OCI-LY7 (cell line): Measurements from ENCODE around the gene RNF125.

Experiments
- CTCF ChIP-seq: fragments of 200-600 bp; sonication (generic); conservative IDR thresholded peaks from 2 replicates; pipeline ENCODE4 v1.5.1; 2014; ENCODE audit warnings: mild to moderate bottlenecking, antibody characterized with exemption, low read length, moderate library complexity, mixed read lengths
- EZH2phosphoT487 ChIP-seq: fragments of 200-600 bp; sonication (generic); IDR thresholded peaks from 2 replicates; pipeline ENCODE4 v1.6.1; 2018; ENCODE audit warnings: low read depth, borderline replicate concordance, mild to moderate bottlenecking, mixed run types, antibody characterized with exemption, low read length, moderate library complexity, mixed read lengths

- TF ChIP-seq CTCF, result no peak
- no peak for TF ChIP-seq EZH2phosphoT487
These were observed 40.0 kb upstream of the RNF125 start for GRCh38 chr18:31978616-31979015.
